Endothelial cell of umbilical vein (primary cell): ENCODE data around the gene CACNA1B. TPM values are rescaled to one million over a fixed set of nuclear protein-coding genes. Genes with fewer than 3 reads are reported as not detected.

Experiments
- BruUV-seq: library from RNA; stranded (reverse); fragments of 400-500 nt; replicated peaks from 2 replicates; lab custom pipeline; 2021; lab: Mats Ljungman, UMichigan
- CTCF ChIA-PET: fragments of 300-600, 350-600 bp; sonication (Branson Sonifier 250); formaldehyde crosslinking; loops from one replicate; lab custom pipeline; 2021; ENCODE audit warnings: antibody characterized with exemption, inconsistent platforms; lab: Charles Lee
- POLR2A ChIA-PET: fragments of 300-600, 350-600 bp; sonication (Branson Sonifier 250); formaldehyde crosslinking; loops from one replicate; lab custom pipeline; 2021; ENCODE audit warnings: antibody characterized with exemption, inconsistent platforms; lab: Charles Lee
- DNase-seq: peaks from one replicate; pipeline ENCODE4 v3.0.0-alpha.2; 2011; ENCODE audit warnings: low read depth, low spot score
- FAIRE-seq: peaks from 2 replicates; lab custom pipeline; 2011; peaks lifted over from hg19 to GRCh38; lab: Jason Lieb, UNC
- H2AFZ ChIP-seq: 2 replicates; pipeline ENCODE4 v1.6.0; 2012; ENCODE audit warnings: low read depth, low read length, control low read depth, inconsistent platforms
- H3K27ac ChIP-seq: 2 replicates; pipeline ENCODE4 v1.5.1; 2011; ENCODE audit warnings: low read depth, mild to moderate bottlenecking, control low read depth, low read length, moderate library complexity; ENCODE audit not compliant: insufficient read depth
- H3K27me3 ChIP-seq, 2 experiments: 2 replicates each; pipeline versions ENCODE4 v1.6.0 to v1.6.1; 2011; ENCODE audit warnings: low read length in 2 of 2, mixed read lengths in 1 of 2; ENCODE audit not compliant: control insufficient read depth in 2 of 2, insufficient read depth in 2 of 2
- H3K36me3 ChIP-seq, 2 experiments: 2 replicates in 1 of 2; 3 replicates in 1 of 2; pipeline ENCODE4 v1.5.1; 2011; ENCODE audit warnings: low read length in 2 of 2, mild to moderate bottlenecking in 1 of 2, moderate library complexity in 1 of 2; ENCODE audit not compliant: control insufficient read depth in 2 of 2, insufficient read depth in 2 of 2; ENCODE audit errors: extremely low read depth in 1 of 2
- H3K4me1 ChIP-seq: 3 replicates; pipeline ENCODE4 v1.5.1; 2011; ENCODE audit warnings: mild to moderate bottlenecking, low read length; ENCODE audit not compliant: control insufficient read depth, insufficient read depth; ENCODE audit errors: extremely low read depth
- H3K4me2 ChIP-seq: 2 replicates; pipeline ENCODE4 v1.6.1; 2011; ENCODE audit warnings: low read length, control low read depth, mixed read lengths; ENCODE audit not compliant: insufficient read depth
- H3K4me3 ChIP-seq, 3 experiments: fragments of 200-600 bp in 1 of 3; sonication (generic), shearing (Covaris generic) in 1 of 3; replicated peaks in 1 of 3; 2 replicates each; pipeline ENCODE4 v1.5.1; 2011 to 2016; ENCODE audit warnings: control low read depth in 3 of 3, low read length in 3 of 3, mild to moderate bottlenecking in 2 of 3, inconsistent platforms in 1 of 3, low read depth in 1 of 3, moderate library complexity in 1 of 3; ENCODE audit not compliant: insufficient read depth in 1 of 3
- H3K79me2 ChIP-seq: 2 replicates; pipeline ENCODE4 v1.6.0; 2012; ENCODE audit warnings: low read length, inconsistent platforms; ENCODE audit not compliant: control insufficient read depth, insufficient read depth
- H3K9ac ChIP-seq: replicated peaks from 2 replicates; pipeline ENCODE3; 2011; ENCODE audit warnings: low read length, control low read depth; ENCODE audit not compliant: insufficient read depth; ENCODE audit errors: extremely low read depth
- H3K9me1 ChIP-seq: replicated peaks from 3 replicates; pipeline ENCODE4 v1.6.0; 2011; ENCODE audit warnings: mild to moderate bottlenecking, low read length; ENCODE audit not compliant: control insufficient read depth, insufficient read depth; ENCODE audit errors: extremely low read depth
- H3K9me3 ChIP-seq: replicated peaks from 2 replicates; pipeline ENCODE4 v1.5.1; 2012; ENCODE audit warnings: low read length, inconsistent platforms; ENCODE audit not compliant: control insufficient read depth, insufficient read depth
- H4K20me1 ChIP-seq: replicated peaks from 2 replicates; pipeline ENCODE3; 2011; ENCODE audit warnings: mild to moderate bottlenecking, low read length; ENCODE audit not compliant: control insufficient read depth, insufficient read depth; ENCODE audit errors: extremely low read depth
- EZH2 ChIP-seq: IDR thresholded peaks from 2 replicates; pipeline ENCODE4 v1.6.1; 2012; ENCODE audit warnings: borderline replicate concordance, low read depth, mild to moderate bottlenecking, moderate library complexity, low read length, inconsistent platforms; ENCODE audit not compliant: severe bottlenecking
- FOS ChIP-seq: IDR thresholded peaks from 2 replicates; pipeline ENCODE4 v1.6.1; 2011; ENCODE audit warnings: mild to moderate bottlenecking, low read length, moderate library complexity, borderline replicate concordance; ENCODE audit not compliant: insufficient read depth
- GATA2 ChIP-seq: IDR thresholded peaks from 2 replicates; pipeline ENCODE4 v1.7.0; 2011; ENCODE audit warnings: low read depth, mild to moderate bottlenecking, moderate library complexity, mixed read lengths, low read length; ENCODE audit not compliant: insufficient read length, insufficient read depth
- JUN ChIP-seq: IDR thresholded peaks from 2 replicates; pipeline ENCODE4 v1.6.1; 2011; ENCODE audit warnings: borderline replicate concordance, low read depth; ENCODE audit not compliant: insufficient read length, insufficient read depth
- MYC ChIP-seq: IDR thresholded peaks from one replicate; pipeline ENCODE4 v1.6.1; 2011; ENCODE audit warnings: mild to moderate bottlenecking, low read depth, low read length
- POLR2A ChIP-seq: IDR thresholded peaks from 2 replicates; pipeline ENCODE4 v1.6.1; 2012; ENCODE audit warnings: low read depth, mild to moderate bottlenecking, control low read depth, low read length
- POLR2AphosphoS5 ChIP-seq: IDR thresholded peaks from 2 replicates; pipeline ENCODE4 v1.6.1; 2012; ENCODE audit warnings: low read depth, mild to moderate bottlenecking, control low read depth, low read length, moderate library complexity; ENCODE audit not compliant: insufficient read depth
- dilution Hi-C: fragments of 300-500 bp; cut with MboI; formaldehyde crosslinking; loops from one replicate; pipeline ENCODE4 v1.15.0; 2019; ENCODE audit warnings: low sequenced_read_pairs; ENCODE audit not compliant: extremely low pct_ligation_motif_present
- intact Hi-C: fragments of 100-400 bp; cut with micrococcal nuclease; formaldehyde crosslinking; loops from one replicate; pipeline ENCODE4 v1.10.0; 2022
- polyA plus RNA-seq, 4 experiments: library from polyadenylated mRNA; depleted of rRNA in 3 of 4; stranded (reverse) in 3 of 4; unstranded in 1 of 4; fragments of >200 nt; gene quantifications; 2 replicates each; pipeline versions ENCODE4 v1.2.1 to v1.2.3, GENCODE V29; 2011 to 2012; ENCODE audit warnings: missing spikeins in 1 of 4
- total RNA-seq: library from RNA; stranded (reverse); gene quantifications from 2 replicates; pipeline ENCODE4 v1.2.3, GENCODE V29; 2021
- TF ChIP-seq, protein P1 (sequence below), 2 donors: IDR thresholded peaks; 1 replicate in 1 of 2; 2 replicates in 1 of 2; pipeline ENCODE4 v1.5.1; 2011; ENCODE audit warnings: low read length in 2 of 2, mild to moderate bottlenecking in 2 of 2, moderate library complexity in 2 of 2, control low read depth in 1 of 2, inconsistent platforms in 1 of 2, low read depth in 1 of 2; ENCODE audit not compliant: insufficient read depth in 1 of 2; ENCODE audit errors: extremely low read depth in 1 of 2
- TF ChIP-seq, protein P2 (sequence below): IDR thresholded peaks from 2 replicates; pipeline ENCODE4 v1.6.1; 2011; ENCODE audit not compliant: insufficient read depth, insufficient read length

The CACNA1B gene
- total and polyA plus RNA-seq, 2 donors (not counting 3 experiments of a cell fraction or from before 2014, with no cell fraction given): 0.11 to 0.41 TPM

DNA sequence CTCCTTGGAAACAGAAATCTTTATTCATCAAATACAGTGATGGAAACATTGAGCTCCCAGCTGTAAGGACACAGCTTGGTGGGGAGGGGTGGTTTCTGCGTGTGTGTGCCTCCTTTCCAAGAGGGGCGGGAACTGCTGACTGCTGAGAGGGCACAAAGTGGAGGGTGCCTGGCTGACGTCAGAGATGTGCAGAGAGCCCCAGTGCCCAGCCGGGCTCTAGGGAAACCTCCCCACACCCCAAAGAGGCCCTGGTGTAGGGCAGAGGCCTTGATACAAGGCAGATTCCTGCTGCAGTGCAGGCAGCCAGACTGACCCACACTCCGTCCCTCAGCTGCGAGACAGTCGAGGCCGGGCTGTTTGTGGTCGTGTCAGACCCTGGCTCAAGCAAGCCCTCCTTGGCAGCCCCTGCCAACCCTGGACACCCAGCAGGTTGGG lies 191.0 kb downstream of the CACNA1B start:
- Histone ChIP-seq H3K27me3 (no peaks in the 10 kb centered on the region), H3K79me2 (no peaks in the 10 kb centered on the region), H3K9me1 (no peaks in the 10 kb centered on the region), H3K36me3 (no peaks in the 10 kb centered on the region), H4K20me1 (no peaks in the 10 kb centered on the region), H3K27ac (no peak overlapping the region), H3K9ac (no peak overlapping the region), H3K4me2 (no peak overlapping the region), H3K9me3 (no peaks in the 10 kb centered on the region), H2AFZ (no peak overlapping the region), H3K4me3 (no peak overlapping the region), H3K4me1 (no peaks in the 10 kb centered on the region)
- no TSS peak for BruUV-seq
- DNase-seq (no peak), FAIRE-seq (no peak)
- CTCF ChIA-PET: no interaction called here
- POLR2A ChIA-PET: no interaction called here
- dilution Hi-C loops (no loop called here), intact Hi-C loops (no loop called here)
- TF ChIP-seq GATA2 (no peak), JUN (no peak), EZH2 (no peak), MYC (no peak), FOS (no peak), POLR2A (no peak), POLR2AphosphoS5 (no peak)
- TF ChIP-seq, protein P1, sequence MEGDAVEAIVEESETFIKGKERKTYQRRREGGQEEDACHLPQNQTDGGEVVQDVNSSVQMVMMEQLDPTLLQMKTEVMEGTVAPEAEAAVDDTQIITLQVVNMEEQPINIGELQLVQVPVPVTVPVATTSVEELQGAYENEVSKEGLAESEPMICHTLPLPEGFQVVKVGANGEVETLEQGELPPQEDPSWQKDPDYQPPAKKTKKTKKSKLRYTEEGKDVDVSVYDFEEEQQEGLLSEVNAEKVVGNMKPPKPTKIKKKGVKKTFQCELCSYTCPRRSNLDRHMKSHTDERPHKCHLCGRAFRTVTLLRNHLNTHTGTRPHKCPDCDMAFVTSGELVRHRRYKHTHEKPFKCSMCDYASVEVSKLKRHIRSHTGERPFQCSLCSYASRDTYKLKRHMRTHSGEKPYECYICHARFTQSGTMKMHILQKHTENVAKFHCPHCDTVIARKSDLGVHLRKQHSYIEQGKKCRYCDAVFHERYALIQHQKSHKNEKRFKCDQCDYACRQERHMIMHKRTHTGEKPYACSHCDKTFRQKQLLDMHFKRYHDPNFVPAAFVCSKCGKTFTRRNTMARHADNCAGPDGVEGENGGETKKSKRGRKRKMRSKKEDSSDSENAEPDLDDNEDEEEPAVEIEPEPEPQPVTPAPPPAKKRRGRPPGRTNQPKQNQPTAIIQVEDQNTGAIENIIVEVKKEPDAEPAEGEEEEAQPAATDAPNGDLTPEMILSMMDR (IDR thresholded peaks at IDR 0.05; ENCODE audit: extremely low read depth in 1 of 2, insufficient read depth in 1 of 2, low read depth in 1 of 2, low read length in 2 of 2): no peak
- TF ChIP-seq, protein P2, sequence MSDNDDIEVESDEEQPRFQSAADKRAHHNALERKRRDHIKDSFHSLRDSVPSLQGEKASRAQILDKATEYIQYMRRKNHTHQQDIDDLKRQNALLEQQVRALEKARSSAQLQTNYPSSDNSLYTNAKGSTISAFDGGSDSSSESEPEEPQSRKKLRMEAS: no peak
